ENCODE data around the gene CYP24A1.
A peak's percentile ranks its signal among the peaks of the same experiment; 100 is the strongest.

The CYP24A1 gene

GRCh38 chr20:54212871-54213270 lies 39.1 kb upstream of the CYP24A1 start:
- Histone ChIP-seq H3K27ac (no peak overlapping the region), H3K27me3 (no peaks in the 10 kb centered on the region), H3K36me3 (peaks cover 27% of the 10 kb centered on the region), H3K4me3 (ENCODE audit: low read depth in 1 of 2, low read length in 1 of 2) (no peak overlapping the region), H3K9me3 (no peaks in the 10 kb centered on the region), H3K4me1 (ENCODE audit: control insufficient read depth in 1 of 2, insufficient read depth in 1 of 2, low read depth in 1 of 2, low read length in 1 of 2) (peaks cover 12% of the 10 kb centered on the region in 2 experiments)
- TF ChIP-seq CTCF (IDR thresholded peaks at IDR 0.05) = no peak

- H3K27me3 ChIP-seq = no peaks in the 10 kb centered on the region
- no peak for TF ChIP-seq CTCF (IDR thresholded peaks at IDR 0.05)
- H3K9me3 ChIP-seq = no peaks in the 10 kb centered on the region
- H3K4me3 ChIP-seq (ENCODE audit: low read depth in 1 of 2, low read length in 1 of 2) = no peak overlapping the region
- H3K4me1 ChIP-seq (ENCODE audit: control insufficient read depth in 1 of 2, insufficient read depth in 1 of 2, low read depth in 1 of 2, low read length in 1 of 2) = peaks cover 16% of the 10 kb centered on the region in 2 experiments
- H3K36me3 ChIP-seq = peaks cover 21% of the 10 kb centered on the region
- no peak overlapping the region for H3K27ac ChIP-seq
These were observed 38.4 kb upstream of the CYP24A1 start for GRCh38 chr20:54212226-54212625.

- no peaks in the 10 kb centered on the region for H3K27me3 ChIP-seq
- H3K27ac ChIP-seq = no peak overlapping the region
- peak overlapping the region in 1 of 2 experiments; percentile 79 for H3K4me3 ChIP-seq (ENCODE audit: low read depth in 1 of 2, low read length in 1 of 2)
- H3K9me3 ChIP-seq = no peaks in the 10 kb centered on the region
- peaks cover 16% of the 10 kb centered on the region in 2 experiments for H3K4me1 ChIP-seq (ENCODE audit: control insufficient read depth in 1 of 2, insufficient read depth in 1 of 2, low read depth in 1 of 2, low read length in 1 of 2)
- TF ChIP-seq CTCF (IDR thresholded peaks at IDR 0.05) = no peak
- H3K36me3 ChIP-seq = no peaks in the 10 kb centered on the region
These were observed 35.5 kb upstream of the CYP24A1 start for GRCh38 chr20:54209216-54209813.

GRCh38 chr20:54208548-54209176 lies 34.9 kb upstream of the CYP24A1 start:
- Histone ChIP-seq H3K4me3 (ENCODE audit: low read depth in 1 of 2, low read length in 1 of 2) (peak overlapping the region; percentile 79 to 82), H3K9me3 (no peaks in the 10 kb centered on the region), H3K4me1 (ENCODE audit: control insufficient read depth in 1 of 2, insufficient read depth in 1 of 2, low read depth in 1 of 2, low read length in 1 of 2) (peaks cover 16% of the 10 kb centered on the region in 2 experiments), H3K27ac (no peak overlapping the region), H3K27me3 (no peaks in the 10 kb centered on the region), H3K36me3 (no peaks in the 10 kb centered on the region)
- TF ChIP-seq CTCF (IDR thresholded peaks at IDR 0.05) = no peak

- H3K36me3 ChIP-seq = no peaks in the 10 kb centered on the region
These were observed 34.2 kb upstream of the CYP24A1 start, which contains the start of gene PFDN4 for GRCh38 chr20:54207743-54208547. Gene PFDN4, plus strand, starts transcription at chr20:54208087. Its CDS starts 14 bp downstream, at chr20:54208101.

More at GRCh38 chr20:54207743-54208547, 34.2 kb upstream of the CYP24A1 start, which contains the start of gene PFDN4:
- peaks cover 16% of the 10 kb centered on the region in 2 experiments for H3K4me1 ChIP-seq (ENCODE audit: control insufficient read depth in 1 of 2, insufficient read depth in 1 of 2, low read depth in 1 of 2, low read length in 1 of 2)
- no peaks in the 10 kb centered on the region for H3K27me3 ChIP-seq
- H3K27ac ChIP-seq = peak within 1 kb of the TSS; percentile 90
- H3K9me3 ChIP-seq = no peaks in the 10 kb centered on the region
- H3K4me3 ChIP-seq (ENCODE audit: low read depth in 1 of 2, low read length in 1 of 2) = peak within 1 kb of the TSS; percentile 79 to 82
- peak; percentile 68 for TF ChIP-seq CTCF (IDR thresholded peaks at IDR 0.05)

Data from neutrophil (primary cell).